Endothelial cell of umbilical vein (primary cell): ENCODE data around the gene KLC1. TPM values are rescaled to one million over a fixed set of nuclear protein-coding genes. Genes with fewer than 3 reads are reported as not detected.

Experiments
- BruUV-seq: library from RNA; stranded (reverse); fragments of 400-500 nt; replicated peaks from 2 replicates; lab custom pipeline; 2021; lab: Mats Ljungman, UMichigan
- CTCF ChIA-PET: fragments of 300-600, 350-600 bp; sonication (Branson Sonifier 250); formaldehyde crosslinking; loops from one replicate; lab custom pipeline; 2021; ENCODE audit warnings: antibody characterized with exemption, inconsistent platforms; lab: Charles Lee
- POLR2A ChIA-PET: fragments of 300-600, 350-600 bp; sonication (Branson Sonifier 250); formaldehyde crosslinking; loops from one replicate; lab custom pipeline; 2021; ENCODE audit warnings: antibody characterized with exemption, inconsistent platforms; lab: Charles Lee
- DNase-seq: peaks from one replicate; pipeline ENCODE4 v3.0.0-alpha.2; 2011; ENCODE audit warnings: low read depth, low spot score
- FAIRE-seq: peaks from 2 replicates; lab custom pipeline; 2011; peaks lifted over from hg19 to GRCh38; lab: Jason Lieb, UNC
- H2AFZ ChIP-seq: 2 replicates; pipeline ENCODE4 v1.6.0; 2012; ENCODE audit warnings: low read depth, low read length, control low read depth, inconsistent platforms
- H3K27ac ChIP-seq: 2 replicates; pipeline ENCODE4 v1.5.1; 2011; ENCODE audit warnings: low read depth, mild to moderate bottlenecking, control low read depth, low read length, moderate library complexity; ENCODE audit not compliant: insufficient read depth
- H3K27me3 ChIP-seq, 2 experiments: 2 replicates each; pipeline versions ENCODE4 v1.6.0 to v1.6.1; 2011; ENCODE audit warnings: low read length in 2 of 2, mixed read lengths in 1 of 2; ENCODE audit not compliant: control insufficient read depth in 2 of 2, insufficient read depth in 2 of 2
- H3K36me3 ChIP-seq, 2 experiments: 2 replicates in 1 of 2; 3 replicates in 1 of 2; pipeline ENCODE4 v1.5.1; 2011; ENCODE audit warnings: low read length in 2 of 2, mild to moderate bottlenecking in 1 of 2, moderate library complexity in 1 of 2; ENCODE audit not compliant: control insufficient read depth in 2 of 2, insufficient read depth in 2 of 2; ENCODE audit errors: extremely low read depth in 1 of 2
- H3K4me1 ChIP-seq: 3 replicates; pipeline ENCODE4 v1.5.1; 2011; ENCODE audit warnings: mild to moderate bottlenecking, low read length; ENCODE audit not compliant: control insufficient read depth, insufficient read depth; ENCODE audit errors: extremely low read depth
- H3K4me2 ChIP-seq: 2 replicates; pipeline ENCODE4 v1.6.1; 2011; ENCODE audit warnings: low read length, control low read depth, mixed read lengths; ENCODE audit not compliant: insufficient read depth
- H3K4me3 ChIP-seq, 3 experiments: fragments of 200-600 bp in 1 of 3; sonication (generic), shearing (Covaris generic) in 1 of 3; replicated peaks in 1 of 3; 2 replicates each; pipeline ENCODE4 v1.5.1; 2011 to 2016; ENCODE audit warnings: control low read depth in 3 of 3, low read length in 3 of 3, mild to moderate bottlenecking in 2 of 3, inconsistent platforms in 1 of 3, low read depth in 1 of 3, moderate library complexity in 1 of 3; ENCODE audit not compliant: insufficient read depth in 1 of 3
- H3K79me2 ChIP-seq: 2 replicates; pipeline ENCODE4 v1.6.0; 2012; ENCODE audit warnings: low read length, inconsistent platforms; ENCODE audit not compliant: control insufficient read depth, insufficient read depth
- H3K9ac ChIP-seq: replicated peaks from 2 replicates; pipeline ENCODE3; 2011; ENCODE audit warnings: low read length, control low read depth; ENCODE audit not compliant: insufficient read depth; ENCODE audit errors: extremely low read depth
- H3K9me1 ChIP-seq: replicated peaks from 3 replicates; pipeline ENCODE4 v1.6.0; 2011; ENCODE audit warnings: mild to moderate bottlenecking, low read length; ENCODE audit not compliant: control insufficient read depth, insufficient read depth; ENCODE audit errors: extremely low read depth
- H3K9me3 ChIP-seq: replicated peaks from 2 replicates; pipeline ENCODE4 v1.5.1; 2012; ENCODE audit warnings: low read length, inconsistent platforms; ENCODE audit not compliant: control insufficient read depth, insufficient read depth
- H4K20me1 ChIP-seq: replicated peaks from 2 replicates; pipeline ENCODE3; 2011; ENCODE audit warnings: mild to moderate bottlenecking, low read length; ENCODE audit not compliant: control insufficient read depth, insufficient read depth; ENCODE audit errors: extremely low read depth
- CTCF ChIP-seq, 2 donors: IDR thresholded peaks; 1 replicate in 1 of 2; 2 replicates in 1 of 2; pipeline ENCODE4 v1.5.1; 2011; ENCODE audit warnings: low read length in 2 of 2, mild to moderate bottlenecking in 2 of 2, moderate library complexity in 2 of 2, control low read depth in 1 of 2, inconsistent platforms in 1 of 2, low read depth in 1 of 2; ENCODE audit not compliant: insufficient read depth in 1 of 2; ENCODE audit errors: extremely low read depth in 1 of 2
- EZH2 ChIP-seq: IDR thresholded peaks from 2 replicates; pipeline ENCODE4 v1.6.1; 2012; ENCODE audit warnings: borderline replicate concordance, low read depth, mild to moderate bottlenecking, moderate library complexity, low read length, inconsistent platforms; ENCODE audit not compliant: severe bottlenecking
- FOS ChIP-seq: IDR thresholded peaks from 2 replicates; pipeline ENCODE4 v1.6.1; 2011; ENCODE audit warnings: mild to moderate bottlenecking, low read length, moderate library complexity, borderline replicate concordance; ENCODE audit not compliant: insufficient read depth
- GATA2 ChIP-seq: IDR thresholded peaks from 2 replicates; pipeline ENCODE4 v1.7.0; 2011; ENCODE audit warnings: low read depth, mild to moderate bottlenecking, moderate library complexity, mixed read lengths, low read length; ENCODE audit not compliant: insufficient read length, insufficient read depth
- JUN ChIP-seq: IDR thresholded peaks from 2 replicates; pipeline ENCODE4 v1.6.1; 2011; ENCODE audit warnings: borderline replicate concordance, low read depth; ENCODE audit not compliant: insufficient read length, insufficient read depth
- MAX ChIP-seq: IDR thresholded peaks from 2 replicates; pipeline ENCODE4 v1.6.1; 2011; ENCODE audit not compliant: insufficient read depth, insufficient read length
- MYC ChIP-seq: IDR thresholded peaks from one replicate; pipeline ENCODE4 v1.6.1; 2011; ENCODE audit warnings: mild to moderate bottlenecking, low read depth, low read length
- POLR2A ChIP-seq: IDR thresholded peaks from 2 replicates; pipeline ENCODE4 v1.6.1; 2012; ENCODE audit warnings: low read depth, mild to moderate bottlenecking, control low read depth, low read length
- POLR2AphosphoS5 ChIP-seq: IDR thresholded peaks from 2 replicates; pipeline ENCODE4 v1.6.1; 2012; ENCODE audit warnings: low read depth, mild to moderate bottlenecking, control low read depth, low read length, moderate library complexity; ENCODE audit not compliant: insufficient read depth
- dilution Hi-C: fragments of 300-500 bp; cut with MboI; formaldehyde crosslinking; loops from one replicate; pipeline ENCODE4 v1.15.0; 2019; ENCODE audit warnings: low sequenced_read_pairs; ENCODE audit not compliant: extremely low pct_ligation_motif_present
- intact Hi-C: fragments of 100-400 bp; cut with micrococcal nuclease; formaldehyde crosslinking; loops from one replicate; pipeline ENCODE4 v1.10.0; 2022
- polyA plus RNA-seq, 4 experiments: library from polyadenylated mRNA; depleted of rRNA in 3 of 4; stranded (reverse) in 3 of 4; unstranded in 1 of 4; fragments of >200 nt; gene quantifications; 2 replicates each; pipeline versions ENCODE4 v1.2.1 to v1.2.3, GENCODE V29; 2011 to 2012; ENCODE audit warnings: missing spikeins in 1 of 4
- total RNA-seq: library from RNA; stranded (reverse); gene quantifications from 2 replicates; pipeline ENCODE4 v1.2.3, GENCODE V29; 2021

KLC1 gene
- total and polyA plus RNA-seq, 2 donors (not counting 3 experiments of a cell fraction or from before 2014, with no cell fraction given) = 124 to 233 TPM

GRCh38 chr14:103737432-103738045, 108.5 kb downstream of the KLC1 start:
- peaks cover 14% of the 10 kb centered on the region for H3K4me1 ChIP-seq
- ChIA-PET CTCF (no interaction called here), POLR2A (no interaction called here)
- dilution Hi-C loops = no loop called here
- no peak overlapping the region for H3K4me2 ChIP-seq
- intact Hi-C loops = no loop called here
- FAIRE-seq = no peak
- peaks cover 0 to 32% of the 10 kb centered on the region in 2 experiments for H3K36me3 ChIP-seq
- no peak overlapping the region for H2AFZ ChIP-seq
- no peak overlapping the region for H3K27ac ChIP-seq
- TF ChIP-seq FOS (no peak), EZH2 (no peak), JUN (no peak), MAX (no peak)
- no peaks in the 10 kb centered on the region for H4K20me1 ChIP-seq
- H3K4me3 ChIP-seq = no peak overlapping the region
- no peaks in the 10 kb centered on the region for H3K9me1 ChIP-seq
- H3K79me2 ChIP-seq = no peaks in the 10 kb centered on the region
- no peaks in the 10 kb centered on the region for H3K9me3 ChIP-seq
- H3K9ac ChIP-seq = no peak overlapping the region
- no peaks in the 10 kb centered on the region for H3K27me3 ChIP-seq
- BruUV-seq = no TSS peak
- DNase-seq = no peak

GRCh38 chr14:103738166-103738565, 109.2 kb downstream of the KLC1 start:
- no TSS peak for BruUV-seq
- POLR2A ChIA-PET = no interaction called here

More at GRCh38 chr14:103738166-103738565, 109.2 kb downstream of the KLC1 start:
- Histone ChIP-seq H3K9me1 (no peaks in the 10 kb centered on the region), H3K4me2 (no peak overlapping the region), H3K4me3 (no peak overlapping the region), H2AFZ (no peak overlapping the region), H3K4me1 (peaks cover 14% of the 10 kb centered on the region), H3K36me3 (peaks cover 0 to 28% of the 10 kb centered on the region in 2 experiments), H3K9me3 (no peaks in the 10 kb centered on the region), H3K27ac (no peak overlapping the region), H3K79me2 (no peaks in the 10 kb centered on the region), H3K9ac (no peak overlapping the region), H4K20me1 (no peaks in the 10 kb centered on the region), H3K27me3 (no peaks in the 10 kb centered on the region)
- no peak for DNase-seq
- CTCF ChIA-PET = interaction anchor here (1.0 kb wide), 1 partner anchor 14 kb away, joined by 4 read pairs; no protein-coding TSS in a partner anchor
- dilution Hi-C loops = no loop called here
- intact Hi-C loops = no loop called here
- TF ChIP-seq JUN = no peak
- TF ChIP-seq POLR2A = no peak
- TF ChIP-seq EZH2 = no peak
- TF ChIP-seq GATA2 = no peak
- TF ChIP-seq FOS = no peak
- no peak for TF ChIP-seq POLR2AphosphoS5
- TF ChIP-seq CTCF (IDR thresholded peaks at IDR 0.05; ENCODE audit: extremely low read depth in 1 of 2, insufficient read depth in 1 of 2, low read depth in 1 of 2, low read length in 2 of 2) = no peak
- TF ChIP-seq MAX = no peak
- TF ChIP-seq MYC = no peak
- FAIRE-seq = no peak
